Epithelial cell of proximal tubule (primary cell): Measurements from ENCODE around the gene RGR. TPM values are rescaled to one million over a fixed set of nuclear protein-coding genes. Genes with fewer than 3 reads are reported as not detected.

ENCODE experiments used
- DNase-seq: peaks from one replicate; pipeline ENCODE4 v3.0.0-alpha.2; 2011; ENCODE audit warnings: low read depth
- H3K4me3 ChIP-seq: 2 replicates; pipeline ENCODE4 v1.5.1; 2011; ENCODE audit warnings: low read depth, mild to moderate bottlenecking, low read length
- CTCF ChIP-seq: conservative IDR thresholded peaks from 2 replicates; pipeline ENCODE4 v1.5.1; 2012; ENCODE audit warnings: low read depth, mild to moderate bottlenecking, low read length
- total RNA-seq: library from RNA; depleted of rRNA; stranded (reverse); fragments of >200 nt; gene quantifications from 2 replicates; pipeline ENCODE4 v1.2.3, GENCODE V29; 2015

Gene RGR
- total RNA-seq, 1 donor from 2014 or later = not detected

DNA sequence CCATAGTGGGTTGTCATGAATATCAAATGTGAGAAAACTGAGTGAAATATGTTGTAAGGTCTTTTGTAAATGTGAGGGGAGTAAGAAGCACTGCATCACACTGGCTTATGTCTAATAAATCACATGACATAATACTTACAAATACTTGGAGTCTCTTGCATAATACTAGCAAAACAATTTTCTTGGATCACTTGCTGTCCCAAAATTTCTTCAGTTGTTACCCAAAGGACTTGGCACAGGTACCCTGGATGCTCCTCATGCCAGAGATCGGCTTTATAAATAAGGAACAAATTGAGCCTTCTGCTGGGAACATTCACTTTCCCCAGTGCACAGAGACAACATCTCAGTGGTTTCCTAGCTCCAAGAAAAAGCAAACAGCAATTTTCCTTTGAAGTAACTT lies 14.5 kb upstream of the RGR start:
- no peak overlapping the region for H3K4me3 ChIP-seq
- no peak for TF ChIP-seq CTCF
- DNase-seq = no peak

GRCh38 chr10:84232376-84232775 lies 12.5 kb upstream of the RGR start:
- DNase-seq = no peak

GRCh38 chr10:84233940-84234339 lies 10.9 kb upstream of the RGR start:
- H3K4me3 ChIP-seq = no peak overlapping the region
- TF ChIP-seq CTCF = no peak
- DNase-seq = no peak

More at GRCh38 chr10:84232376-84232775, 12.5 kb upstream of the RGR start:
- no peak overlapping the region for H3K4me3 ChIP-seq
- no peak for TF ChIP-seq CTCF

- H3K4me3 ChIP-seq = no peak overlapping the region
- no peak for DNase-seq
- no peak for TF ChIP-seq CTCF
Observed at GRCh38 chr10:84234479-84234878, 10.4 kb upstream of the RGR start.

DNA sequence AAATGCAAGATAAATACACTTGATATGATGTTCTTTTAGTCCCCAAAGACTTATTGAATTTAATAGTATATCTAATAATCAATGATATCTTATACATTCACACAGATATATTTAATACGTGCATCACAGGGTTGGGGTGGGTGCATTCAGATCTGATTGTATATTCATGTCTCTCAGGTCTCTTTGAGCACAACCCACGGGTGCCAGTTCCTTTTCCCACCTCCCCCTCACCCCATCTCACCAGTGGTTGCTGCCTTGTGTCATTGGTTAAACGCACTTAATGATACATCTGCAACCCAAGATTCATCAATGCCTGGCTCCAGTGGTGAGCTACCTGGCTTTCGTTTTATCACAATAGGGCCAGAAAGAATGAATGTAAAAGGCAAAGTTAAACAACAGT lies 9.8 kb upstream of the RGR start:
- no peak for TF ChIP-seq CTCF
- no peak overlapping the region for H3K4me3 ChIP-seq
- no peak for DNase-seq

DNA sequence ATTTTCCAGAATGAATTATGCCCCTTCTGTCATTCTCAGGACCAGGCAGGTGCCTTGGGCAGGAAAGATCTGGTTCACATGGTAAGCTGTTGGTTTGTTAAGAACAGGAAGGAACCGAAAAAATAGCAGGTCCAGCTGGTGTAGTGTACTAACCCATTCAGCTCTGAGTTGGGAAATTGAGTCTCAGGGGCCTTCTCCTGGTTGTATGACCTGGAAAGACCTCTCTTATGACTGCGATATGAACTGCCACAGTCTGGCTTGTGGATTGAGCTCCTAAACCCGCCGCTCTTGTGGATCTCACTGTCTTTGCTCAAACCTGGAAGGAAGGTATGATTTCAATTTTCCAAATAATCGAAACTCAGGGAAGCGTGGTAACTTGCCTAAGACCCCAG lies 8.1 kb upstream of the RGR start:
- DNase-seq = no peak
- TF ChIP-seq CTCF = no peak
- H3K4me3 ChIP-seq = no peak overlapping the region

DNA sequence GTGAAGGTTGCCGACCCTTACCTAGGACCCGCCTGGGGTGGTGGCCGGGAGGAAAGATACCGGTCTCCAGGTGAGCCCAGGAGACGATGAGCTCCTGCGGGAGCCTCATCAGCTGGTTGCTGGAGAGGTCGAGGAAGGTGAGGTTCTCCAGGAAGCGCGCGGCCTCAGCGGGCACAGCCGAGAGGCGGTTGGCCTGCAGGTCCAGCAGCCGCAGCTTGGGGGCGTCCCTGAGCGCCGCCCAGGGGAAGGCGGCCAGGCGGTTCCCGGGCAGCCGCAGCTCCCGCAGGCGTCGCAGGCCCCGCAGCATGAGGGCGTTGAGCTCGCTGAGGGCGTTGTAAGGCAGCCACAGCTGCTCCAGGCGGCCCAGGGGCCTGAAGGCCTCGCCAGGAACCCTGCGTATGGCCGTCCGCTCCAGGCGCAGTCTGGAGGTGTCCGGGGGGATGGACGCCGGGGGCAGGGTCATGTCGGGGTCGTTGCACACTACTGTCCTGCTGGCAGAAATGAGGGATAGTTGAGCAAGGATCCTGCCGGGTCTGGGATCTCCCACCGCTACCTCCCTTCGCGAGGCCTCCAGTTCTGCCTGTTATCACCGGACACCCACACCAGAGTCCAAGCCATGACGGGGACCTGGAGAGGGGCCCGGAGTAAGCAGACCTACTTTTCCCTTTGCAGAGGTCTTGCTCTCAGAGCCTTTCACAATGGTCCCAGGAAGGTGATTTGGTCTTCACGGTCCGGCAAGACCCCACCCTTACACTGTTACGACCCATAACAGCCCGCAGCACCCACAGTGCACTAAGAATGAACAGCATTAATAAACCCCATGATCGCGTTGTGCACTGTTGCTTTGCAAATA lies 7.4 kb upstream of the RGR start:
- no peak for TF ChIP-seq CTCF
- H3K4me3 ChIP-seq = no peak overlapping the region
- no peak for DNase-seq
